CD14-positive monocyte (primary cell): ENCODE measurements around the gene SRPK2. TPM values are rescaled to one million over a fixed set of nuclear protein-coding genes. Genes with fewer than 3 reads are reported as not detected.

Source experiments
- DNase-seq, 3 donors: peaks; one replicate each; pipeline ENCODE4 v3.0.0-alpha.2; 2011 to 2022
- H2AFZ ChIP-seq: 2 replicates; pipeline ENCODE4 v1.6.0; 2012; ENCODE audit warnings: mild to moderate bottlenecking, low read depth, low read length, inconsistent platforms; ENCODE audit not compliant: insufficient read depth, poor library complexity, severe bottlenecking
- H3K27ac ChIP-seq, 2 donors: 1 replicate in 1 of 2; 2 replicates in 1 of 2; pipeline ENCODE4 v1.5.1; 2012 to 2013; ENCODE audit warnings: low read length in 2 of 2, control low read depth in 1 of 2, inconsistent platforms in 1 of 2, low read depth in 1 of 2, mild to moderate bottlenecking in 1 of 2
- H3K27me3 ChIP-seq, 2 donors: one replicate each; pipeline versions ENCODE4 v1.6.0 to v1.6.1; 2011 to 2013; ENCODE audit warnings: low read length in 2 of 2; ENCODE audit not compliant: control insufficient read depth in 2 of 2, insufficient read depth in 2 of 2
- H3K36me3 ChIP-seq, 2 donors: replicated peaks in 1 of 2; 1 replicate in 1 of 2; 2 replicates in 1 of 2; pipeline versions ENCODE4 v1.5.1 to v1.6.1; 2012 to 2013; ENCODE audit warnings: low read length in 2 of 2, control low read depth in 1 of 2, inconsistent platforms in 1 of 2, mild to moderate bottlenecking in 1 of 2; ENCODE audit not compliant: insufficient read depth in 2 of 2, control insufficient read depth in 1 of 2
- H3K4me1 ChIP-seq, 2 donors: 1 replicate in 1 of 2; 2 replicates in 1 of 2; pipeline versions ENCODE4 v1.5.1 to v1.6.1; 2012 to 2013; ENCODE audit warnings: low read length in 2 of 2, control low read depth in 1 of 2, inconsistent platforms in 1 of 2, mild to moderate bottlenecking in 1 of 2, moderate library complexity in 1 of 2; ENCODE audit not compliant: insufficient read depth in 2 of 2, control insufficient read depth in 1 of 2
- H3K4me2 ChIP-seq: replicated peaks from 2 replicates; pipeline ENCODE3; 2012; ENCODE audit warnings: low read length, moderate library complexity, mild to moderate bottlenecking; ENCODE audit not compliant: poor library complexity, severe bottlenecking; ENCODE audit errors: extremely low read depth
- H3K4me3 ChIP-seq, 3 experiments: fragments of 200-600 bp in 1 of 3; sonication (generic) in 1 of 3; replicated peaks in 1 of 3; 1 replicate in 2 of 3; 2 replicates in 1 of 3; pipeline ENCODE4 v1.5.1; 2011 to 2013; ENCODE audit warnings: low read length in 3 of 3, mild to moderate bottlenecking in 3 of 3, control low read depth in 2 of 3, low read depth in 2 of 3, inconsistent platforms in 1 of 3, moderate library complexity in 1 of 3
- H3K79me2 ChIP-seq: 2 replicates; pipeline ENCODE4 v1.6.0; 2012; ENCODE audit warnings: mild to moderate bottlenecking, control low read depth, inconsistent platforms, low read length, moderate library complexity; ENCODE audit not compliant: insufficient read depth
- H3K9ac ChIP-seq: 2 replicates; pipeline ENCODE4 v1.6.0; 2017; ENCODE audit warnings: low read length, mild to moderate bottlenecking; ENCODE audit not compliant: insufficient read depth, poor library complexity, severe bottlenecking
- H3K9me3 ChIP-seq, 2 donors: replicated peaks in 1 of 2; 1 replicate in 1 of 2; 2 replicates in 1 of 2; pipeline versions ENCODE4 v1.5.1 to v1.6.1; 2012 to 2013; ENCODE audit warnings: low read length in 2 of 2, control low read depth in 1 of 2; ENCODE audit not compliant: control insufficient read depth in 1 of 2, insufficient read depth in 1 of 2
- H4K20me1 ChIP-seq: 2 replicates; pipeline ENCODE4 v1.6.0; 2012; ENCODE audit warnings: mild to moderate bottlenecking, low read length, control low read depth, moderate library complexity; ENCODE audit not compliant: insufficient read depth
- H3K27ac Mint-ChIP-seq, 7 donors: one replicate each; pipeline ENCODE4 v1.8.0; 2020; ENCODE audit warnings: mild to moderate bottlenecking in 7 of 7, mixed read lengths in 7 of 7, moderate library complexity in 6 of 7, inconsistent platforms in 2 of 7
- H3K27me3 Mint-ChIP-seq, 3 donors: one replicate each; pipeline ENCODE4 v1.8.0; 2021 to 2022; ENCODE audit warnings: low read depth in 3 of 3, mild to moderate bottlenecking in 3 of 3, mixed read lengths in 3 of 3, moderate library complexity in 3 of 3, inconsistent platforms in 1 of 3
- H3K36me3 Mint-ChIP-seq, 2 donors: one replicate each; pipeline ENCODE4 v1.8.0; 2020; ENCODE audit warnings: mixed read lengths in 2 of 2, inconsistent platforms in 1 of 2, mild to moderate bottlenecking in 1 of 2
- H3K4me1 Mint-ChIP-seq: one replicate; pipeline ENCODE4 v1.8.0; 2020; ENCODE audit warnings: mild to moderate bottlenecking, mixed read lengths
- H3K4me3 Mint-ChIP-seq, 2 donors: one replicate each; pipeline ENCODE4 v1.8.0; 2020; ENCODE audit warnings: mild to moderate bottlenecking in 2 of 2, mixed read lengths in 2 of 2, moderate library complexity in 1 of 2
- H3K9me3 Mint-ChIP-seq, 7 donors: one replicate each; pipeline ENCODE4 v1.8.0; 2020 to 2022; ENCODE audit warnings: mixed read lengths in 7 of 7, mild to moderate bottlenecking in 6 of 7, moderate library complexity in 6 of 7, inconsistent platforms in 2 of 7
- CTCF ChIP-seq: fragments of 200-600 bp; IDR thresholded peaks from one replicate; pipeline ENCODE4 v1.8.0; 2022; ENCODE audit warnings: antibody characterized with exemption, mild to moderate bottlenecking
- WGBS: methylation state at CpG from one replicate; pipeline ENCODE4 v1.1.5; 2013; ENCODE audit warnings: missing lambda C conversion rate; ENCODE audit not compliant: insufficient coverage; 5-methylcytosine and 5-hydroxymethylcytosine counted together
- intact Hi-C, 2 donors: fragments of 100-400 bp; cut with micrococcal nuclease; formaldehyde crosslinking; loops; one replicate each; pipeline versions ENCODE4 v1.15.0 to v1.15.1; 2023
- polyA plus RNA-seq, 3 donors: library from polyadenylated mRNA; depleted of rRNA in 1 of 3; unstranded in 2 of 3; stranded (reverse) in 1 of 3; fragments of 300-500 nt in 2 of 3; fragments of >200 nt in 1 of 3; fragmentation: Illumina TruSeq in 2 of 3; gene quantifications; 1 replicate in 2 of 3; 2 replicates in 1 of 3; pipeline ENCODE4 v1.2.3, GENCODE V29; 2012 to 2021

The SRPK2 gene
- polyA plus RNA-seq, 3 donors, result 12.6 to 37.7 (median 30.0) TPM

- Mint-ChIP-seq H3K4me1 (peaks cover 11% of the 10 kb centered on the region), H3K4me3 (peak overlapping the region; percentile 9 to 40), H3K27ac (peak overlapping the region; percentile 33 to 89 (median 68)), H3K27me3 (no peaks in the 10 kb centered on the region), H3K9me3 (peaks cover 0 to 6% (median 2%) of the 10 kb centered on the region in 7 donors), H3K36me3 (peaks cover 10% of the 10 kb centered on the region in 2 donors)
- peaks cover 8 to 10% of the 10 kb centered on the region in 2 donors for H3K4me1 ChIP-seq
- intact Hi-C loops, result no loop called here
- peak overlapping the region; percentile 25 for H3K4me2 ChIP-seq
- H4K20me1 ChIP-seq, result peaks cover 55% of the 10 kb centered on the region
- H2AFZ ChIP-seq, result no peak overlapping the region
- H3K9ac ChIP-seq, result no peak overlapping the region
- peaks cover 0 to 4% of the 10 kb centered on the region in 2 donors for H3K36me3 ChIP-seq
- H3K9me3 ChIP-seq, result peaks cover 0 to 7% of the 10 kb centered on the region in 2 donors
- WGBS, result 0% methylated on average over 1 of the region's 6 CpGs
- H3K4me3 ChIP-seq, result peak overlapping the region in 1 of 3 experiments; percentile 0
- H3K79me2 ChIP-seq, result peaks cover 45% of the 10 kb centered on the region
- DNase-seq, result peak; percentile 60 to 81 (median 79)
- H3K27ac ChIP-seq, result peak overlapping the region; percentile 6 to 27
- no peak for TF ChIP-seq CTCF
- no peaks in the 10 kb centered on the region for H3K27me3 ChIP-seq
Measured at GRCh38 chr7:105224884-105225651, 163.7 kb downstream of the SRPK2 start.

GRCh38 chr7:105222953-105223352 lies 165.8 kb downstream of the SRPK2 start:
- H3K4me2 ChIP-seq, result no peak overlapping the region
- no peaks in the 10 kb centered on the region for H3K36me3 ChIP-seq
- peaks cover 0 to 2% (median 0%) of the 10 kb centered on the region in 7 donors for H3K9me3 Mint-ChIP-seq
- no peak overlapping the region for H2AFZ ChIP-seq
- H3K79me2 ChIP-seq, result peaks cover 54% of the 10 kb centered on the region
- H3K27ac ChIP-seq, result no peak overlapping the region
- peaks cover 11% of the 10 kb centered on the region for H3K4me1 Mint-ChIP-seq
- intact Hi-C loops, result no loop called here
- peaks cover 0 to 1% (median 0%) of the 10 kb centered on the region in 3 donors for H3K27me3 Mint-ChIP-seq
- H3K9me3 ChIP-seq, result no peaks in the 10 kb centered on the region
- no peak overlapping the region for H3K4me3 Mint-ChIP-seq
- H3K9ac ChIP-seq, result no peak overlapping the region
- H3K4me1 ChIP-seq, result peaks cover 8 to 10% of the 10 kb centered on the region in 2 donors
- TF ChIP-seq CTCF, result no peak
- no peak for DNase-seq
- H3K36me3 Mint-ChIP-seq, result peaks cover 0 to 3% of the 10 kb centered on the region in 2 donors
- no peaks in the 10 kb centered on the region for H3K27me3 ChIP-seq
- no peak overlapping the region for H3K4me3 ChIP-seq
- H4K20me1 ChIP-seq, result peaks cover 53% of the 10 kb centered on the region
- WGBS, result 88% methylated on average over 5 of the region's 5 CpGs
- peak overlapping the region in 1 of 7 donors; percentile 53 for H3K27ac Mint-ChIP-seq
